Cardiac septum (tissue), 1 donor: ENCODE results near the gene NISCH. TPM values are rescaled to one million over a fixed set of nuclear protein-coding genes. Genes with fewer than 3 reads are reported as not detected.

Source experiments
- total RNA-seq: library from RNA; stranded (reverse); fragmentation: NEBNext Ultra II Directional; extraction: Animal tissue kit (Norgen Biotek cat#: 25700); gene quantifications from one replicate; pipeline ENCODE4 v1.2.1, GENCODE V29; 2021
- donor health status: DM: no; HTN: no; CAD: no.

Gene NISCH
- total RNA-seq, 1 donor from 2014 or later: 59.1 TPM

Other genes with a start within 250 kb of the NISCH start
- gene TLR9, start 230.0 kb upstream of the NISCH start, total RNA-seq: 0.16 TPM
- 69.5 TPM for gene TWF2, start 216.4 kb upstream of the NISCH start, total RNA-seq
- gene PPM1M, start 209.8 kb upstream of the NISCH start, total RNA-seq: 8.9 TPM
- 69.7 TPM for gene WDR82, start 177.0 kb upstream of the NISCH start, total RNA-seq
- 6.4 TPM for gene GLYCTK, start 167.8 kb upstream of the NISCH start, total RNA-seq
- gene DNAH1, start 139.3 kb upstream of the NISCH start, total RNA-seq: 4.2 TPM
- 53.0 TPM for gene BAP1, start 45.6 kb upstream of the NISCH start, total RNA-seq
- 17.5 TPM for gene PHF7, start 44.9 kb upstream of the NISCH start, total RNA-seq
- 15.3 TPM for gene SEMA3G, start 10.5 kb upstream of the NISCH start, total RNA-seq
- gene TNNC1, start 1.6 kb upstream of the NISCH start, total RNA-seq: 8,054 TPM
- gene STAB1, start 39.7 kb downstream of the NISCH start, total RNA-seq: 52.2 TPM
- 58.2 TPM for gene NT5DC2, start 78.3 kb downstream of the NISCH start, total RNA-seq
- gene UQCC5, start 81.0 kb downstream of the NISCH start, total RNA-seq: 52.9 TPM
- 50.2 TPM for gene PBRM1, start 230.3 kb downstream of the NISCH start, total RNA-seq
- 29.1 TPM for gene GNL3, start 230.4 kb downstream of the NISCH start, total RNA-seq